Choroid plexus epithelial cell (primary cell): ENCODE results near the gene SH3PXD2A.

Experiments used
- DNase-seq: peaks from one replicate; pipeline ENCODE4 v3.0.0-alpha.2; 2010; ENCODE audit warnings: low read depth
- H3K4me3 ChIP-seq: 2 replicates; pipeline ENCODE4 v1.5.1; 2011; ENCODE audit warnings: low read depth, mild to moderate bottlenecking, control low read depth, low read length, moderate library complexity
- CTCF ChIP-seq: conservative IDR thresholded peaks from 2 replicates; pipeline ENCODE4 v1.5.1; 2011; ENCODE audit warnings: low read depth, mild to moderate bottlenecking, control low read depth, inconsistent platforms, low read length, moderate library complexity

The SH3PXD2A gene

GRCh38 chr10:103587073-103587472 is 268.3 kb downstream of the SH3PXD2A start:
- no peak for DNase-seq
- no peak overlapping the region for H3K4me3 ChIP-seq
- no peak for TF ChIP-seq CTCF

GRCh38 chr10:103585011-103585405 is 270.4 kb downstream of the SH3PXD2A start:
- no peak for DNase-seq
- H3K4me3 ChIP-seq, result no peak overlapping the region
- no peak for TF ChIP-seq CTCF

- H3K4me3 ChIP-seq, result peak overlapping the region; percentile 20
- no peak for DNase-seq
- no peak for TF ChIP-seq CTCF
Measured at GRCh38 chr10:103584216-103585010, 271.0 kb downstream of the SH3PXD2A start.

DNA sequence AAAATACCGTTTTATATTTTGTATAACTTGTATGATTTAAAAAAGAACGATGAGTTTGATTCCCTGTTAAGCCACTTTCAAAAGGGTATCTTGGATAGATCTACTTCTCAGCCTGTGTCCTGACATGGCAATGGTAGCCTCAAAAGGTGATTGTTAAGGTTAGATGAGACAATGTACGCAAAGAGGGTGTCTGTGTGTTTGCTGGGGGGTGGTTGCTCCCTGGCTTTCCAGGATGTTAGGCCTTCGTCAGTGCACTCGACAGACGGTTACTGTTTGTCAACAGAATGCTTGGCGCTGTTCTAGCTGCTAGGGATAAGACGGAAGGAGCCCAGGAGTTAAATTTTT is 271.5 kb downstream of the SH3PXD2A start:
- H3K4me3 ChIP-seq, result no peak overlapping the region
- TF ChIP-seq CTCF, result no peak
- no peak for DNase-seq

DNA sequence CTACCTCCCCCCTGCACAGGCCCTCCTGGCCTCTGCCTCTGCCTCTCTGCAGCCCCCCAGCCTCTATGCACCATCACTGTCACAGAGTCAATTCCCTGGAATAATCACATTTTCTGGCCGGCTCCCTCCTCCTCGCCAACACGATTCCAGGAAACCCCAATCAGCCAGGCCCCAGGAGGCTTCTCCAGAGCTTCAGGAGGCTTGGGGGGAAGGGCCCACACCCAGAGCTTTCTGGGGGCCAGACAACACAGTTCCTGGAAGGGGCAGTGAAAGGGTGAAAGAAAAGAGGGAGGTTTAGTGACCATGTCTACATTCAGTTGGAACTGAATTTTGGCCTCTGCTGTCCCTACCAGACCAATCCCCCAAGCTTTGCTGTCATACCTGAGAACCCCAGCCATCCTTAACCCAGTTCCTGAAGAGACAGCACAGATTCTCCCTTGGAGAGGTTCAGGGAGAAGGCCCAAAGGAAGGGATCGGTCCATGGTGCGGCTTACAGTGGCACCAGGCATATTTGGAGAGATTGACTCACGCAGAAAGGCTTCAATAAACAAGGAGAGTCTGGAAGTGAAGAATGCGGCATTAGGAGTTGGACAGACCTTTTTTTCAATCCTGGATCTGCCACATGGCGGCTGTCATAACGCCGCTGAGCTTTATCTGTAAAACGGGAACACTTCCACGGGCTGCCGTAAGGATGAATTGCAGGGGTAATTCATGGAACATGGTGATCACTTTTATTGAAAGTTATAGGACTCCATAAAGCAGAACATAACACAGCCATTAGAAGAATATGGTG is 272.8 kb downstream of the SH3PXD2A start:
- no peak overlapping the region for H3K4me3 ChIP-seq
- no peak for TF ChIP-seq CTCF
- no peak for DNase-seq

DNA sequence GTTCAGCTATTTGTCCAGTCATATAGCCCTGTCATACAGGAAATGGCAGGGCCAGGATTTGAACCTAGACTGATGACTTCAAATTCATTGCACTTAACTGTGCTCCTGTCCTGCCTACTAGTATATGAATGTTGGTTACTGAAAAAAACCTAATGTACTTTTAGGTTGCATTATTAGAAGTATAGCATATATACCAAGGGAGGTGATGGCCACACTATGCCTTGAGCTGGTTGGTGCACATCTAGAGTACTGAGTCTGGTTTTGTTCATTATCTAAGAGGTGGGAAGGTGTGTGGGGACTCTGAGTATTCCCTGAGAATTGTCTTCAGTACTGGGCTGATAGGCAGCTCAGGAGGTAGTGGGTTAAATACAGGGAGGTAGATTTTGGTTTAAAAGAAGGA is 273.9 kb downstream of the SH3PXD2A start:
- no peak overlapping the region for H3K4me3 ChIP-seq
- no peak for TF ChIP-seq CTCF
- DNase-seq, result no peak
